GM21619 (cell line): ENCODE results near the gene IQSEC1.
A peak's percentile ranks its signal among the peaks of the same experiment; 100 is the strongest.

Source experiments
- ATAC-seq: cut with Tn5 transposase; IDR thresholded peaks from one replicate; pipeline ENCODE4 v1.9.1; 2021; ENCODE audit not compliant: unreplicated experiment

Gene IQSEC1

DNA sequence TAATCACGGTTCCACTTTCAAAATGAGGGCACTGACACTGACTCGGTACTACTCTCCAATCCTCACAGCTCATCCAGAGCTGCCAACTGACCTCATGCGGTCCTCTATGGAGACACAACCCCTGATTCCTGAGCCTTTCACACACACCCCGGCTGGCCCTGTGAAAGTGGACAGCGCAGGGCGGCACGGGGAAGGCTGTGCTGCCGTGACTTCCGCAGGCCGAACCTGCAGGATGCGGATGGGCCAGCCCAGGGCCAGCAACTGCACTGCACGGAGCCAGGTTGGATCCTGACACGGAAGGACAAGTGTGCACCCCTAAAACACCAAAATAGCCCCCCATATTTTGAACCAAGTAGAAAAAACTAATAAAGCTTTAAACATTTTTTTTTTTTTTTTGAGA, 41.0 kb downstream of the IQSEC1 start:
- no peak for ATAC-seq

DNA sequence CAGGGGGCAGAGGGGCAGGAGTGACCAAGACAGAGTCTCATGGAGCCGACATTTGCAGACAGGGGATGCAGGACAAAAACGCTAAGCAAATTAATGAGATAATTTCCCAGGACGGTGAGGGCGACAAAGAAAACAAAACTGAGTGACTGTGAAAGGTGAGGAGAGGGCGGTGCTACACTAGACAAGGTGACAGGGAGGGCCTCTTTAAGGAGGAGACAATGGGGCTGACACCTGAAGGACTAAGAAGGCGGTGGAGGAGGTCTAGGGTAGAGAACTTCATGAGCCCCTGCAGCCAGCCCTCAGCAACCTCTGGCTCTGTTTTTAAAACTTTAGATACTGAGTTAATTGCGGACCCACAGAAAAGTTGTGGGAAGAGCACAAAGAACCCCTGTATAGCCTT, 41.6 kb downstream of the IQSEC1 start:
- no peak for ATAC-seq

DNA sequence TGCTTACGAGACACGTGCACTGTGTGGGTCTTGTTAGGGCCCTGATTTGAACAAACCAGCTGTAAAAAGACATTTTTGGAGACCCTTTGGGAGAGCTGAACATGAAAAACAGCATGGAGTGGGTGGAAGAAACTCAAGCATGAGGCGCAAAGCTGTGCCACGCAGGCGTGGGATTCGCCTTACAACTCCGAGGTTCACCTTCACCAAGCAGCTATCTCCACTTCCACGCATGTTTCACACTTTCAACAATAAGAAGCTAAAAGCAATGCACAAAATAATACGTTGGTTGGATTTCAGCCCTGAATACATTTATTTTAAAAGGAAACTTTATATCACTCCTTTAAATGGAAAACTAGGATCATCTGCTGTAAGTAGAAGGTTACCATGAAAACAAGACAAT, 42.5 kb downstream of the IQSEC1 start:
- no peak for ATAC-seq

DNA sequence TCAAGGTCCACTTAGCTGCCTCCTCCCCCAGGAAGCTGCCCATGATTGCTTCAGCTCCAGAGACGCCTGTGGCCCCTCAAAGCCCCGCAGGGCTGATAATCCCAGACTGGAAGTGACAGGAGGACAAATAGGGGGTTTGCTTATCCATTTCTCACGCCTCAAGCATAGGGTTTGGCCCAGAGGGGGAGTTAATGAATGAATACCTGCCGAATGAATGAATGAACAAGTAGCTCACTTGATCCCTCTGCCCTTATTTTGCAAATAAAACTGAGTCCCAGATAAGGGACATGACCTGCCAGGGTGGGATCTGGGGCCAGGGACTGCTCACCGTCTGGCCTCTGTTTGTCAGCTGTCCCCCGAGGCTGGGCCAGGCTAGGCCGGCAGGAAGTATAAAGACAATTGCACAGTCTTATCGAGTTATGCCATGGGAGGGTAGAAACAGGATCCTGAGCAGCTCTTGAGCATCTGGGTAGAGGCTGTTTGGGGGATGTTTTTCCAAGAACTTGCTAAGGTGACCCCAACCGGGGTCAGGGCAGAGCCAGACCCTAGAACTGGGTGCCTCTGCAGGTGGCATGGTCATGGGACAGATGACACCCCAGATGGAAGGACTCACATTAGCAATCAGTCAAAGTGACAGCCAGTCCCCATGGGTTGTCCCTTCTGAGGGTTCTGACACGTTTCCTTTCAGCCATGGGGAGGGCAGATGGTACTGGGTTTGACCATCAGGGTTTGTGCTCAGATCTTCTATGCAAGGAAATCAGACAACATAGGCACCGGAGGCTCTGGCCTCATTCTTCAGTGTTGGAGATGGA, 45.0 kb downstream of the IQSEC1 start:
- no peak for ATAC-seq

DNA sequence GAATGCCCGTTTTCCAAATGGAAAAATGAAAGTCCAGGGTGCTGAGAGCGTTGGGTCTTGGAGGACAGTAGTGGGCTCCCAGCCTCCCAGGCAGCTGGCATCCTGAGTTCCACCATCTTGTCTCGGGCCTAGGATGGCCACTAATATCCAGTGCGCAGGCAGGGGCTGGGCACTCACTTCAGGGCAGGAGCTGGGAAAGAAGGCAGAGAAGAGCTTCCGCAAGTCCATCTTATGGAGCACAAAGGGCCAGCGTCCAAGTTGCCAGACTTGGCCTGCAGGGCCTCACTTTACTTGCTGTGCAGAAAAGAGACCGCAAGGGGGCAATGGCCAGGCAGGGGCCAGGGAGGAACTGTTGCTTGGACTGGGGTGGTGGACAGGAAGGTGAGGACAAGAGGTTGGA, 46.1 kb downstream of the IQSEC1 start:
- ATAC-seq, result no peak

DNA sequence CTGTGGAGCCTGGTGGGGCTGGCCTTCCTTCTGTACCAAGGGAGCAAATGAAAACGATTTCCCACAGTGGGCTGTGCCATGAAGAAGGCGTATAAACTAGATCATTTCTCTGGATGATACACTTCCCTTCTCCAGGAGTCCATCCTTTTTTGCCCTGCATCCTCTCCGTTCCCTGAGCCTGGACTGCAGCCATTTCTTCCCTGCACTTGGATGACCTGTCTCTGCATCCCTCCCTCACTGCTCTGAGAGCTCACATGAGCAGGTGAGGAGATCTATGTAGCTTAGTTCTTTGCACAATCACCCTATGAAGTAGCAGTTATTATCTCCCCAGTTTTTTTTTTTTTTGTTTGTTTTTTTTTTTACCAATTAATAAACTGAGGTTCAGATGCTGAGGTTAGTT, 46.7 kb downstream of the IQSEC1 start:
- no peak for ATAC-seq

DNA sequence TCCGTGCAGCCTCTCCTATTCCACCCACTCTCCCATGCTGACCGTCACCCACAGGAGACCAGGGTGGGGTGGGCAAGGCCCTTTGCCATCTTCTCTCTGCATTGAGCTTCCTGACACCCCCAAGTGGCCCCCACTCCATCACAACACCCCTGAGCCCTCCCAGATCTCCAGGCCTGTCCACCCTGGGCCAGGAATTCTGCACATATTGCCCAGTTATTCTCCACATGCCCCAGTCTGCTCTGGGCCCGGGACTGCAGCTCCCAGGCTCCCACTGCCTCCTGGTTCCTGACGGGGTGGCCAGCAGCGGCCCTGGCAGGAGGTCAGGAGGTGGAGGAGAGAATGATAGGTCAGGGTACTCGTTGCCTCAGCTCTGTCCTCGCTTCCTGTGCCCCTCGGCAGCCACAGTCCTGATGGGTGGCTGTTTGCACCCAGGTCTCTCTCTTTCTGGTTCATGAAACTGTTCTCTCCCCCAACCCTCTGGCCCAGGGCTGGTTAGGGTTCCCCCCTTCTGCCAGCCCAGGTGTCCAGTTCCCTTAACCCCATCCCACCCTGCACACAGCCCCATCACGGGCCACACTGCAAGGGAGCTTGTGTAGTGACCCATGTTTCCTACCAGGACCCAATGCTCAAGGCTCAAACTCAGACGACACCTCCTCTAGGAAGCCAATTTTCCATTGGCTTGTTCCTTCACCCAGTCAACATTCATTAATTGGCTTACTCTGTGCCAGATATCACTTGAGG, 47.3 kb downstream of the IQSEC1 start:
- ATAC-seq, result no peak

DNA sequence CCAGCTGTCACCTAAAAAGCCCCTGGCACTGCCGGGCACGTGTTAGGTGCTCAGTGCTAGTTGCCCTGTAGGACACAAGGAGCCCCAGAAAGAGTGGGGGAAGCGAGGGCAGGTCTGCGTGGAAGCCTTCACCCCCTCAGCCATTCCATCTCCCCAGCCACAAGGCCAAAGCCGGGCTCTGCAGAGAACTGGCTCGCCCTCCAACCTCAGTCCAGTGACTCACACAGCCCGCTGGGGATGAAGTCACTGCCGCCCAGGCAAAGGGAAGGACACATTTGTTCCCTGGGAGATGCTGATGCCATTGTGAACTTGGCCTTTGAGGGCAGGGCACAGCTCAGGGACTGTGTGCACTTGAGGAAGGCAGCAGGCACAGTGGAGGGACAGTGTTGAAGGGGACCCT, 48.1 kb downstream of the IQSEC1 start:
- no peak for ATAC-seq

DNA sequence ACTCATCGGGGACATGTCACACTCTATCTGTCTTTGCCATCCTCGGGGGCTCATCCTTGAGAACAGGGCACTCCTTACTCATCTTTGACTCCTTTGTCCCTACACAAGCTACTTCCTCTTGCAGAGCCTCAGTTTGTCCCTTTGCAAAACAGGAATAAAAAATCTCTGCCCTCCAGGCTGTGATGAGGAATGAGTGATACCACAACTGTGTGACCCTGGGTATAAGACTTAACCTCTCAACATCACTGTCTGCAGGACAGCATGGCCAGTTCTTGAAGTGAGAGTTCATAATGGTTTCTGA, 48.5 kb downstream of the IQSEC1 start:
- no peak for ATAC-seq

DNA sequence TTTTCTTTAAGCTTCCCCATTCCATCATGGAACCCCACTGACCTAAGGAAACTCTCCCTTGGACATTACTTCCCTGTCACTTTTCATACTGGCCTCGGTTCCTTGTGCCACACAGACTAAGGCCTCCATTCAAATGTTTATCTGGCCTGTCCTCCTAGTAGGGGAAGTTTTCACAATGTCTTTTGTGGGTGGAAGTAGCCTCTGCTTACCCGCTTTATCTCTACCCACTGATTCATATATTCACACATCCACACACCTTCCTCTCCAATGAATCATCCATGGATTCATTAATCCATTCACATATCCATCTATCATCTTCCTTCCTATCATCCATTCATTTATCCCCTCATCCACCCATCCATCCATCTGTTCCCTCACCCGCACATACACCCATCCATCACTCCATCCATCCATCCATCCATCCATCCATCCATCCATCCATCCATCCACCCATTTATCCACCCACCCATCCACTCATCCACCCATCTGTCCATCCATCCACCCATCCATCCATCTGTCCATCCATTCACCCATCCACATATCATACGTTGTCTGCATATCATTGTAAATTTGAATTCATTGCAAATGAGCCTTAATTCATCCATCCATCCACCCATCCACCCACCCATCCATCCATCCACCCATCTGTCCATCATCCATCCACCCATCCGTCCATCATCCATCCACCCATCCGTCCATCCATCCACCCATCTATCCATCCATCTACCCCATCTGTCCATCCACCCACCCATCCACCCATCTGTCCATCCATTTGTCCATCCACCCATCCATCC, 49.1 kb downstream of the IQSEC1 start:
- ATAC-seq, result no peak

DNA sequence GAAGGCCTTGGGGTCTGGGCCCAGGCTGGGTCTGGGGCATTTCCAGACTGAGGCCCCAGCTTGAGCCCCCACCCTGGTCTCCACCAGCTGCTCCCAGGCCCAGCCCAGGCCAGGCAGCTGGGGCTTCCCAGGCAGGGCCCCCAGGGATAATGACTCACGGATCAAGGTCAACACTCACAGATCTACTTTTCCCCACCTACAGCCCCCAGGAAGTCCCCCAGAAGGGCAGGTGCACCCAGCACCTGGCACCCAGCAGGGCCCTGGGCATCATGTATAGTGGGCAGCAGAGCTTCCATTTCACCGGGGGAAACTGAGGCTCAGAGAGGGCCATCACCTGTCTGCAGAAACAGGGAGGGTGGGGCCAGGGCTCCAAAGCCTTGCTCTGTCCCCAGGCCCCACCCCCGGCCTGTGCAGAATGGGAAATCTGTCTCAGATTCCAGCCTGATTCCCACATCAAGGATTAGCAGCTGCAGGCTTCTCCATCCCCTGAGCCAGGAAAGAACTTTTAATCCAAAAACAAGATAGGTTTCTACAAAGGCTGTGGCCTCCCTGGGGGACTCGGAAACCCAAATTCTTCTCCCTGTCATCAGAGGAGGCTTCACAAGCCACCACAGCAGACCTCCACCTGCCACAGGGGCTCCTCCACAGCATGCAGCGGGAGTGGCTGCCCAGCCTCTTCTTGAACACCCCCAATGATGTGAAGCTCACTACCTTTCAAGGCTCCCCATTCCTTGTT, 49.8 kb downstream of the IQSEC1 start:
- ATAC-seq, result peak; percentile 22

DNA sequence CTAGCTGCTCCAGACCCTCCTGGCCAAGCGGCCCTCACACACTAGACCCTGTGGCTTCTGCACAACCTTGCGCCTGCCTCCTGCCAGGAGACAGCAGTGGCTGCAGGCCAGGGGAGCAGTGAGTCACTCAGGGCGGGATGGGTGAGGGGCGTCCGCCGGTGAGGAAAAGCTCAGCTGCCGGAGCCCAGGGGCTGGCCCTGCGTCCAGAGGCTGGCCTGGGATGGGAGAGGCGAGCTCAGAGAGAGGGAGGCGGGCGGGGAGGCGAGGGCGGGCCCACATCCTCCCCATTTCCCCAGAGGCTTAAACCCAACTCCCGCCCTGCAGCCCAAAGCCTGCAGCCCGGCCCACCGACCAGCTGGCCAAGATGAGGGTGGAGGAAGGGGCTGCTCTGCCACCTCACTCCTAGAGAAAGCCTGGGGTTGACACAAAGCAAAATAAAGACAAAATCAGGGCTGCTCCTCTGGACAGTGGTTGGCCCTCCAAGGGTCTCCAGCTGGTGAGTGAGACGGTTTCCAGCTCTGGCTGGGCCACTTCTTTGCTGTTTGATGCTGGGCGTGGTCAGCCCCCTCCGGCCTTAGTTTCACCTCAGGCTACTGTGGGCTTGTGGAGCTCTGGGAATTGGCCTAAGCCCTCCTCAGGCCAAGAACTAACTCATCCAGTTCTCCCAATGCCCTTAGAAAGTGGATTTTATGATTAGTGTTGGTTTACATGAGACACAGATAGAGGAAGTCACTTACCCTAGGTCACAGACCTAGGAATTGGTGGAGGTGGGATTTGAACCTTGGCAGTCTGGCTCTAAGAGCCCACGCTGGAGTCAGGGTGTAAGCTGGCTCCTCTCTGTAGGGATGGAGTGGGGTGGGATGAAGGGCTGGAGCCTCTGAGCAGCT, 50.6 kb downstream of the IQSEC1 start:
- ATAC-seq, result peak; percentile 44

DNA sequence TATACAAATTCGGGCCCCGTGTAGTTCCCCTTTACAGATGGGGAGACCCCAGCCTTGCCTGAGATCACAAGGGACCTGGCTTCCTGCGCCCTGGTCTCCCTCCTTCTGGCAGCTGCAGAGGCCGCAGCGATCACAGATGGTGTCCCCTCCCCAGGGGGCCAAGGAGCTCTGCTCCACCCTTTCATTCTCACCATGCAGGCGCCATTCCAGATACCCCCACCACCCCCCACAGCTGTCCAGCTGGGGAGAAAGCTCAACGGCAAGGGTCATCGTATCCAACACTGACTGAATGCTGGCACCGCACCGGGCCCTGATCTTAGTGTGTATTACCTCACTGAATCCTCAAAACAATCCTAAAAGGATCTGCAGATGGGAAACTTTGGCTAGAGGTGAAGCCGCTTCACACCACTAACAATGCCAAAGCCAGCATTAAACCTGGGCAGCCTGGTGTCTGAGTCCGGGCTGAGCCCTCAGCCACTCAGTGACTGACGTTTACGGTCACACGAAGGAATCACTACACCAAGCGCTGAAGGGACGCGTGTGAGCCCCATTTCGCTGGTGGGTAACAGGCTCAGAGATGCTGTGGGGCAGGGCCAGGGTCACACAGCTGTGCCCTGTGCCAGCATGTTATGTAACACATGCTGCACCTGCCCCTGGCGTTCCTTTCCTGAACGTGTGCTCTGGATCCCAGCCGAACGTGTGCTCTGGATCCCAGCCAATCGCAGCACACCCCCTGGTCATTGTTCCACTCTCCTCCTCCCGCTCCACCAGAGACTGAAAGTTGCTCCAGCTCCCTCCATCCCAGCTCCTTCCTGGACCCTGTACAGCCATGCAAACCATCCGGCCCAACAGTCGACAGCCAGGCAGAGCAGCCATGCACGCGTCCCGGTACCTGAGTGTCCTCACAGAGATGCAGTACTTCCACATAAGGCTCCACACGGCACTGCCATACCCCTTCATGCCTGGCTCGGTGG, 51.8 kb downstream of the IQSEC1 start:
- no peak for ATAC-seq

DNA sequence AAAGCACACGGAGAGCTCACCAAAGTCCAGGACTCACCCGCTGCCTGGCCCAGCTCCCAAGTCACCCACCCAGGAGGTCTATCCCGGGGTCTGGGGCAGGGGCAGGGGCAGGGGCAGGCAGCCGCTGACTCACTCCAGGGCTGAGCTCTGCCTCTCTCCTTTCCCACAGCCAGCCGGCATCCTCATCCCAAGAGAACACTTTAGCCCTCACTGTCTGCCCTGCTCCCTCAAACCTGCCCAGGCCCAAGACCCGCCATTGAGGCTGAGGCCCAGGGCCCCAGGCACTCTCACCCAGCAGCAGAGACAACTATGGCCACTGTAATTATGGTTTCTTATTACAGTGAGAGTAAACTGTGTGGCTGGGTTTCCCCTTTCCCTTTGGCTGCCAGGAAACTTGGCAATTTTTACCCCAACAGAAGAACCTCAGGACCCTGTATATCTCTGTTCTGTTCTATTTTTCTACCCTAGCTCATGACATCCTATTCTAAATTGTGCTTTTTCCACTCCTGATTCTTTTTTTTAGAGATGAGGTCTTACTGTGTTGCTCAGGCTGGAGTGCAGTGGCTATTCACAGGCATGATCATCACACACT, 53.0 kb downstream of the IQSEC1 start:
- ATAC-seq, result no peak

DNA sequence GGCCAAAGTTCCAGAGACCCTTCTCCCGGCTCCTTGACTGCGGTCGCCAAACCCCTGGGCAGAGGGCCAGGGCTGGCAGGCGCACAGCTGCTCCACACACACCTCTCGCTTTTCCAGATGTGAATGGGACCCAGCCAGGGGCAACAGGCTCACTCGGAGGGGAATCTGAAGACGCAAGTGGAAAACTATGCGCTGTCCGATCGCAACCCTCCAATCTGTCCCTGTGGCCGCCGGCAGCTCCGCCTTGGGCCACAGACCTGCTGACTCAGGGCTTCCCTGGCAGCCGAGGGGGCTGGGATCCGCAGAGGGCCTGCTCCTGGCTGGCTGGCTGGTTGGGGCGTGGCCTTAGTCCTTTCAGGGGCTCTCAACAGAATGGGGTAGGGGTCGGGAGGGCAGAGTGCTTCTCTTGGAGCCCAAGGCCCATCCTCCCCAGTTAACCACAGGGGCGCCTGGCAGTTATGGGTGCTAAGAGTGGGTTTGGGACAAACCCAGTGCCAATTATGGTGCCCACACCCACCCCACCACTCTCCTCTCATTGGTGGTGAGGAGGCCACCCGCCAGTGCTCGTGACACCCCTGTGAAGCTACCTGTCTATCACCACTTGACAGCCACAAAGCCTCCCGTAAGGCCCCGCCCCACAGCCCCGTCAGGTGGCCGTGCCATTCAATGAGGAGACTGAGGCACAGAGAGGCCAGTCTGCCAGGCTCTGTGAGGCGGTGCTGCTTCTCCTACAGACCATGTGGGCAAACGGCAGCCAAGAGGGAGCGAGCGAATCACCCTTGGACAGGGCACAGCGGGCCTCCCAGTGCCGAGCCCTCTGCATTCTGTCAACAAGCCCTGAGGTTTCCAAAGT, 53.8 kb downstream of the IQSEC1 start:
- ATAC-seq, result no peak

DNA sequence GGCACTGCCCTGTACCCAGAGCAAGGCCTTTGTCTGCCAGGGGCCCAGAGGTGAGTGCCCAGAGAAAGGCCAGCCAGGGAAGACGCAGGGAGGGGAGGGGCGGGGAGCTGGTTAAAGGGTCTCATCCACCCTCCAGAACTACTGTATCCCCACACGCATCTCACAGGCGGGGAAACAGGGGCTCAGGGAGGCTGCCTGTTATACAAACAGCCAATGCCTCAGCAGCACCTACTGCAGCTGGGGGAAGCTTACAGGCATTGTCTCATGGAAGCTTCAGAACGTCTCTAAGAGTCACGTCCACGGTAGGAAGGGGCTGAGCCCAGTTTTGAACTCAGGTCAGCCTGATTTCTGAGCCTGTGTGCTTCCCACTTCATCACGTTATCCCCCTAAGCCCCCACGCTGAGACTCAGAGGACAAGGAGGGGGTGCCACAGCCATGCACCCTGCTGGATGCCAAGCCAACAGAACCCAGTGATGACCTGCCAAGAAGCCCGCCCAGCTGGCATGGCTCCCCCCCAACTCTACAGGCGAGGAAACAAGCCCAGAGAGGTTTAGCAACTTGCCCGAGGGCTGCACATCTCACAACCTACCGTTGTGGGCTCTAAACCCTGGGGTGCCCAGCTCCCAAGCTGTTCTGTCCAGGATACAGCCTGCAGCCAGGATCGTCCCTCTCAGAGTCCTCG, 54.5 kb downstream of the IQSEC1 start:
- no peak for ATAC-seq

DNA sequence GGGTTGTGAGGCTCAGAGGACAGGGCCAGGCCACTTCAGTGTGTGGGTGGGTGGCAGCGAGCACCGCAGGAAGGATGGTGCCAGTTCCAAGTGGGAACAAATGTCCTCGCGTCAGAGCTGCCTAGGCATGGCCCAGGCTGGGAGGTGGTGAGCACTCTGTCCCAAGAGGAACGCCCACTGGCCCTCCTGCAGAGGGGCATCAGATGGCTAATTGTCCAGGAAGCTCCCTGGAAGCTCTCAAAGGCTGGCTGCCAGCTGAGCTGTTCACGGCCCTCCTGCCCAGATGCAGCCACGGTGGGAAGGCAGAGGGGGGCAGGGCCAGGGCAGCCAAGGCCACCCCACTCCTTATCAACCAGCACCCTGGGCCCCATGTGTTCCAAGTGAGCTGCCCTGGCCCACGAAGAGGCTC, 55.2 kb downstream of the IQSEC1 start:
- ATAC-seq, result no peak
